IMR-90 (cell line): Measurements from ENCODE around the gene PARD6G. TPM values are rescaled to one million over a fixed set of nuclear protein-coding genes. Genes with fewer than 3 reads are reported as not detected.

Experiments used
- ATAC-seq: fragments of 200-7000 bp; cut with Tn5 transposase; 2 replicates; pipeline ENCODE4 v1.9.1; 2020; ENCODE audit warnings: low read depth, mild to moderate bottlenecking, moderate library complexity
- BruUV-seq: library from RNA; stranded (reverse); fragments of 400-500 nt; replicated peaks from 2 replicates; lab custom pipeline; 2021; lab: Mats Ljungman, UMichigan
- CTCF ChIA-PET: fragments of 300-600 bp; formaldehyde crosslinking; extraction: SDS; loops from one replicate; lab custom pipeline; 2021; ENCODE audit warnings: antibody characterized with exemption; lab: Yijun Ruan, JAX
- POLR2A ChIA-PET: fragments of 300-600 bp; sonication (Branson Sonifier 250); formaldehyde crosslinking; loops from one replicate; lab custom pipeline; 2022; ENCODE audit warnings: antibody characterized with exemption; ENCODE audit not compliant: unreplicated experiment; lab: Charles Lee
- DNase-seq: peaks from one replicate; pipeline ENCODE4 v3.0.0; 2013
- H2AFZ ChIP-seq: replicated peaks from 2 replicates; pipeline ENCODE3; 2013; ENCODE audit warnings: low read length, mild to moderate bottlenecking; ENCODE audit not compliant: poor library complexity
- H2AK5ac ChIP-seq: 2 replicates; pipeline ENCODE4 v1.6.1; 2013; ENCODE audit warnings: low read depth, low read length, inconsistent platforms
- H2AK9ac ChIP-seq: replicated peaks from 2 replicates; pipeline ENCODE3; 2013; ENCODE audit warnings: mild to moderate bottlenecking, low read depth, low read length, moderate library complexity; ENCODE audit not compliant: poor library complexity
- H2BK120ac ChIP-seq: 2 replicates; pipeline ENCODE4 v1.6.1; 2013; ENCODE audit warnings: low read depth, low read length, inconsistent platforms
- H2BK15ac ChIP-seq: 3 replicates; pipeline ENCODE4 v1.6.1; 2013; ENCODE audit warnings: low read depth, low read length, inconsistent platforms
- H2BK20ac ChIP-seq: 2 replicates; pipeline ENCODE4 v1.6.1; 2013; ENCODE audit warnings: low read depth, mild to moderate bottlenecking, inconsistent platforms, low read length, moderate library complexity
- H2BK5ac ChIP-seq: 2 replicates; pipeline ENCODE4 v1.6.1; 2013; ENCODE audit warnings: mild to moderate bottlenecking, low read depth, low read length, inconsistent platforms; ENCODE audit not compliant: poor library complexity, severe bottlenecking
- H3K14ac ChIP-seq: replicated peaks from 2 replicates; pipeline ENCODE4 v1.6.1; 2013; ENCODE audit warnings: low read depth, low read length, inconsistent platforms
- H3K18ac ChIP-seq: 2 replicates; pipeline ENCODE4 v1.6.1; 2013; ENCODE audit warnings: low read depth, low read length, control low read depth
- H3K23ac ChIP-seq: 2 replicates; pipeline ENCODE4 v1.6.1; 2013; ENCODE audit warnings: low read depth, low read length, inconsistent platforms
- H3K27ac ChIP-seq: 2 replicates; pipeline ENCODE4 v1.5.1; 2013; ENCODE audit warnings: mild to moderate bottlenecking, control low read depth, low read length; ENCODE audit not compliant: insufficient read depth
- H3K27me3 ChIP-seq: 2 replicates; pipeline ENCODE4 v1.6.1; 2013; ENCODE audit warnings: low read length; ENCODE audit not compliant: control insufficient read depth, insufficient read depth
- H3K36me3 ChIP-seq: 2 replicates; pipeline ENCODE4 v1.6.1; 2013; ENCODE audit warnings: low read length, mixed read lengths; ENCODE audit not compliant: control insufficient read depth, insufficient read depth
- H3K4ac ChIP-seq: 2 replicates; pipeline ENCODE4 v1.6.1; 2013; ENCODE audit warnings: low read depth, low read length, inconsistent platforms
- H3K4me1 ChIP-seq: 2 replicates; pipeline ENCODE4 v1.6.1; 2013; ENCODE audit warnings: low read length, mixed read lengths; ENCODE audit not compliant: control insufficient read depth, insufficient read depth
- H3K4me2 ChIP-seq: 2 replicates; pipeline ENCODE4 v1.6.1; 2013; ENCODE audit warnings: low read depth, mild to moderate bottlenecking, control low read depth, low read length, moderate library complexity
- H3K4me3 ChIP-seq: 2 replicates; pipeline ENCODE4 v1.5.1; 2013; ENCODE audit warnings: low read depth, mild to moderate bottlenecking, control low read depth, low read length, moderate library complexity; ENCODE audit not compliant: insufficient read depth
- H3K56ac ChIP-seq: 2 replicates; pipeline ENCODE4 v1.6.1; 2013; ENCODE audit warnings: low read length, inconsistent platforms; ENCODE audit not compliant: insufficient read depth; ENCODE audit errors: extremely low read depth
- H3K79me1 ChIP-seq, 2 experiments: 2 replicates each; pipeline ENCODE4 v1.6.1; 2013; ENCODE audit warnings: low read length in 2 of 2, inconsistent platforms in 1 of 2, low read depth in 1 of 2
- H3K9ac ChIP-seq: 2 replicates; pipeline ENCODE4 v1.6.1; 2013; ENCODE audit warnings: low read depth, low read length, control low read depth
- H3K9me1 ChIP-seq: 2 replicates; pipeline ENCODE4 v1.6.1; 2013; ENCODE audit warnings: low read length, inconsistent platforms; ENCODE audit not compliant: insufficient read depth
- H3K9me3 ChIP-seq: 2 replicates; pipeline ENCODE4 v1.6.1; 2013; ENCODE audit warnings: low read length; ENCODE audit not compliant: control insufficient read depth, insufficient read depth
- H4K20me1 ChIP-seq: 2 replicates; pipeline ENCODE4 v1.6.1; 2013; ENCODE audit warnings: low read length, inconsistent platforms; ENCODE audit not compliant: insufficient read depth
- H4K5ac ChIP-seq: 2 replicates; pipeline ENCODE4 v1.6.1; 2013; ENCODE audit warnings: mild to moderate bottlenecking, low read depth, low read length, control low read depth
- H4K8ac ChIP-seq, 2 experiments: 2 replicates each; pipeline ENCODE4 v1.6.1; 2013; ENCODE audit warnings: low read depth in 2 of 2, low read length in 2 of 2, control low read depth in 1 of 2, inconsistent platforms in 1 of 2
- H4K91ac ChIP-seq: 2 replicates; pipeline ENCODE4 v1.6.1; 2013; ENCODE audit warnings: low read depth, low read length, inconsistent platforms; ENCODE audit not compliant: insufficient read depth
- FOS ChIP-seq: fragments of 150-350 bp; IDR thresholded peaks from 2 replicates; pipeline ENCODE4 v1.6.1; 2016; ENCODE audit warnings: low read depth, low read length
- NFE2L2 ChIP-seq: fragments of 150-350 bp; IDR thresholded peaks from 2 replicates; pipeline ENCODE4 v1.6.1; 2016; ENCODE audit warnings: low read depth, mild to moderate bottlenecking, low read length
- SMC3 ChIP-seq: fragments of 150-350 bp; IDR thresholded peaks from 2 replicates; pipeline ENCODE4 v1.6.1; 2016; ENCODE audit warnings: low read depth, mild to moderate bottlenecking, antibody characterized with exemption, low read length, moderate library complexity
- WGBS, 2 experiments: methylation state at CpG; one replicate each; pipeline versions ENCODE4 v1.1.5 to v1.1.7; 2013; ENCODE audit warnings: missing lambda C conversion rate in 2 of 2; ENCODE audit not compliant: insufficient read length in 1 of 2; ENCODE audit errors: extremely low coverage in 2 of 2; 5-methylcytosine and 5-hydroxymethylcytosine counted together
- dilution Hi-C: fragments of 300-500 bp; cut with HindIII; formaldehyde crosslinking; loops from one replicate; pipeline ENCODE4 v1.14.3; 2018; ENCODE audit warnings: low sequenced_read_pairs; ENCODE audit not compliant: unreplicated experiment
- in situ Hi-C: fragments of 300-500 bp; cut with MboI; formaldehyde crosslinking; loops from 3 replicates; pipeline ENCODE4 v1.14.3; 2019; ENCODE audit warnings: low sequenced_read_pairs, inconsistent platforms, mixed read lengths
- intact Hi-C: fragments of 100-400 bp; cut with micrococcal nuclease; formaldehyde crosslinking; loops from 2 replicates; pipeline ENCODE4 v1.10.0; 2022
- polyA plus RNA-seq, 3 experiments: library from polyadenylated mRNA; depleted of rRNA; stranded (reverse); fragments of >200 nt; gene quantifications; 2 replicates each; pipeline ENCODE4 v1.2.3, GENCODE V29; 2012; ENCODE audit warnings: low replicate concordance in 1 of 3
- total RNA-seq: library from RNA; depleted of rRNA; stranded (reverse); fragments of >200 nt; gene quantifications from 2 replicates; pipeline ENCODE4 v1.2.3, GENCODE V29; 2012
- TF ChIP-seq, protein P1 (sequence below): conservative IDR thresholded peaks from 2 replicates; pipeline ENCODE4 v1.5.1; 2012; ENCODE audit warnings: mild to moderate bottlenecking, low read depth, low read length, improper control_type of control experiment
- TF ChIP-seq, protein P2 (sequence below): fragments of 150-350 bp; IDR thresholded peaks from 2 replicates; pipeline ENCODE4 v1.6.1; 2017; ENCODE audit warnings: mild to moderate bottlenecking, antibody characterized with exemption, low read length, low read depth

The PARD6G gene
- total and polyA plus RNA-seq, 2 of the 4 experiments (the other 2 are of a cell fraction) = 2.5 to 4.6 TPM

DNA sequence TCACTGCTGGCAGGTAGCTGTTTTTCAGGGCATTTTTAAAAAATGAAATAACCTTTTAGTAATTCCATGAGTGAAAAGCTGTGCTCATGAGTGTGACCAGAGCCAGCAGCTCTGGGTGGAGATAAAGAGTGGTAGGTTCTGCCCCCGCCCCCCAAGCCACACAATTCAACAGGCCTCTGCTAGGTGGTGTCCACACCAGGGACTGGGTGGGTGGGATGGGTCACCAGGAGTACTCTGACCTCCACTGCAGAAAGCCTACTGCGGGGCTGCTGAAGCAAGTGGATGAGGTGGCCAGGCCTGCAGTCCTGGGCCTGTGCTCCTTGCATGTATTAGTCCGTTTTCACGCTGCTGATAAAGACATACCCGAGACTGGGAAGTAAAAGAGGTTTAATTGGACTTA is 15.3 kb downstream of the PARD6G start:
- no peak for TF ChIP-seq FOS
- TF ChIP-seq, protein P1, sequence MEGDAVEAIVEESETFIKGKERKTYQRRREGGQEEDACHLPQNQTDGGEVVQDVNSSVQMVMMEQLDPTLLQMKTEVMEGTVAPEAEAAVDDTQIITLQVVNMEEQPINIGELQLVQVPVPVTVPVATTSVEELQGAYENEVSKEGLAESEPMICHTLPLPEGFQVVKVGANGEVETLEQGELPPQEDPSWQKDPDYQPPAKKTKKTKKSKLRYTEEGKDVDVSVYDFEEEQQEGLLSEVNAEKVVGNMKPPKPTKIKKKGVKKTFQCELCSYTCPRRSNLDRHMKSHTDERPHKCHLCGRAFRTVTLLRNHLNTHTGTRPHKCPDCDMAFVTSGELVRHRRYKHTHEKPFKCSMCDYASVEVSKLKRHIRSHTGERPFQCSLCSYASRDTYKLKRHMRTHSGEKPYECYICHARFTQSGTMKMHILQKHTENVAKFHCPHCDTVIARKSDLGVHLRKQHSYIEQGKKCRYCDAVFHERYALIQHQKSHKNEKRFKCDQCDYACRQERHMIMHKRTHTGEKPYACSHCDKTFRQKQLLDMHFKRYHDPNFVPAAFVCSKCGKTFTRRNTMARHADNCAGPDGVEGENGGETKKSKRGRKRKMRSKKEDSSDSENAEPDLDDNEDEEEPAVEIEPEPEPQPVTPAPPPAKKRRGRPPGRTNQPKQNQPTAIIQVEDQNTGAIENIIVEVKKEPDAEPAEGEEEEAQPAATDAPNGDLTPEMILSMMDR = no peak
- no peak for TF ChIP-seq SMC3
- TF ChIP-seq, protein P2, sequence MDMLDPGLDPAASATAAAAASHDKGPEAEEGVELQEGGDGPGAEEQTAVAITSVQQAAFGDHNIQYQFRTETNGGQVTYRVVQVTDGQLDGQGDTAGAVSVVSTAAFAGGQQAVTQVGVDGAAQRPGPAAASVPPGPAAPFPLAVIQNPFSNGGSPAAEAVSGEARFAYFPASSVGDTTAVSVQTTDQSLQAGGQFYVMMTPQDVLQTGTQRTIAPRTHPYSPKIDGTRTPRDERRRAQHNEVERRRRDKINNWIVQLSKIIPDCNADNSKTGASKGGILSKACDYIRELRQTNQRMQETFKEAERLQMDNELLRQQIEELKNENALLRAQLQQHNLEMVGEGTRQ = no peak
- no peak for TF ChIP-seq NFE2L2
- POLR2A ChIA-PET = no interaction called here
- H2BK5ac ChIP-seq = no peak overlapping the region
- intact Hi-C loops (no loop called here), dilution Hi-C loops (no loop called here), in situ Hi-C loops (no loop called here)
- H3K27ac ChIP-seq = no peak overlapping the region
- no peak overlapping the region for H3K14ac ChIP-seq
- no TSS peak for BruUV-seq
- no peaks in the 10 kb centered on the region; the same call in 1 of the 2 replicates for H3K9me1 ChIP-seq
- 90% methylated on average over 2 of the region's 5 CpGs; no CpG with 5 or more reads in 1 of the 2 experiments for WGBS, 2 experiments
- no peaks in the 10 kb centered on the region; the same call in 1 of the 2 replicates for H3K4me1 ChIP-seq
- no peak overlapping the region for H3K4me3 ChIP-seq
- H4K8ac ChIP-seq = no peak overlapping the region
- no peak overlapping the region for H4K5ac ChIP-seq
- no peaks in the 10 kb centered on the region for H3K9me3 ChIP-seq
- H2BK120ac ChIP-seq = no peak overlapping the region
- H2AK5ac ChIP-seq = no peak overlapping the region
- DNase-seq = no peak
- ATAC-seq = no peak
- H3K18ac ChIP-seq = no peak overlapping the region
- H3K56ac ChIP-seq = no peak overlapping the region
- no peak overlapping the region for H3K4me2 ChIP-seq
- H3K79me1 ChIP-seq = peaks cover 0 to 10% of the 10 kb centered on the region in 2 experiments; a peak in 1 of 4 replicates
- no peaks in the 10 kb centered on the region for H3K36me3 ChIP-seq
- no peak overlapping the region for H3K9ac ChIP-seq
- no peak overlapping the region for H4K91ac ChIP-seq
- H3K23ac ChIP-seq = no peak overlapping the region
- H2BK20ac ChIP-seq = no peak overlapping the region
- no peak overlapping the region for H2AFZ ChIP-seq
- H3K27me3 ChIP-seq = no peaks in the 10 kb centered on the region
- no peak overlapping the region for H2AK9ac ChIP-seq
- H4K20me1 ChIP-seq = peaks cover 13% of the 10 kb centered on the region; the same call in 1 of the 2 replicates
- no peak overlapping the region for H2BK15ac ChIP-seq
- CTCF ChIA-PET = no interaction called here
- no peak overlapping the region for H3K4ac ChIP-seq
